H1 (cell line): ENCODE results near the gene CDH2. TPM values are rescaled to one million over a fixed set of nuclear protein-coding genes. Genes with fewer than 3 reads are reported as not detected.

ENCODE experiments used
- CTCF ChIA-PET: fragments of 300-600 bp; sonication (Branson Sonifier 250); formaldehyde crosslinking; loops from one replicate; lab custom pipeline; 2021; ENCODE audit not compliant: partially characterized antibody; lab: Charles Lee
- POLR2A ChIA-PET: fragments of 300-600 bp; sonication (Branson Sonifier 250); formaldehyde crosslinking; loops from one replicate; lab custom pipeline; 2021; ENCODE audit warnings: inconsistent platforms; ENCODE audit not compliant: partially characterized antibody; lab: Charles Lee
- DNase-seq, 2 experiments: peaks; one replicate each; pipeline versions ENCODE4 v3.0.0 to v3.0.0-alpha.2; 2010 to 2022; ENCODE audit warnings: low spot score in 2 of 2, low read depth in 1 of 2, mixed read lengths in 1 of 2
- FAIRE-seq: peaks from 2 replicates; lab custom pipeline; 2011; peaks lifted over from hg19 to GRCh38; lab: Jason Lieb, UNC
- H2AFZ ChIP-seq: 2 replicates; pipeline ENCODE4 v1.8.1; 2012; ENCODE audit warnings: low read length, inconsistent platforms
- H2AK5ac ChIP-seq: 2 replicates; pipeline ENCODE4 v1.6.1; 2013; ENCODE audit warnings: low read depth, low read length
- H2BK120ac ChIP-seq: replicated peaks from 2 replicates; pipeline ENCODE3; 2013; ENCODE audit warnings: low read depth, low read length, inconsistent platforms
- H2BK12ac ChIP-seq: 2 replicates; pipeline ENCODE4 v1.6.1; 2013; ENCODE audit warnings: low read depth, low read length
- H2BK15ac ChIP-seq: 2 replicates; pipeline ENCODE4 v1.6.1; 2013; ENCODE audit warnings: low read length
- H2BK20ac ChIP-seq: 2 replicates; pipeline ENCODE4 v1.6.1; 2013; ENCODE audit warnings: low read length
- H2BK5ac ChIP-seq: 2 replicates; pipeline ENCODE4 v1.6.1; 2013; ENCODE audit warnings: low read depth, low read length
- H3K14ac ChIP-seq: 2 replicates; pipeline ENCODE4 v1.6.1; 2013; ENCODE audit warnings: inconsistent platforms; ENCODE audit not compliant: insufficient read length
- H3K18ac ChIP-seq: 2 replicates; pipeline ENCODE4 v1.6.1; 2013; ENCODE audit warnings: low read length; ENCODE audit errors: extremely low read depth
- H3K23ac ChIP-seq: 2 replicates; pipeline ENCODE4 v1.6.1; 2013; ENCODE audit warnings: inconsistent platforms; ENCODE audit not compliant: insufficient read length
- H3K23me2 ChIP-seq: 2 replicates; pipeline ENCODE4 v1.6.1; 2013; ENCODE audit warnings: low read depth, low read length
- H3K27ac ChIP-seq: 2 replicates; pipeline ENCODE4 v1.6.1; 2011; ENCODE audit warnings: low read depth, low read length, inconsistent platforms
- H3K27me3 ChIP-seq, 4 experiments: replicated peaks in 1 of 4; 1 replicate in 1 of 4; 2 replicates in 3 of 4; pipeline versions ENCODE4 v1.6.1 to v1.8.1; 2011 to 2013; ENCODE audit warnings: low read length in 3 of 4, mild to moderate bottlenecking in 3 of 4, inconsistent platforms in 2 of 4, mixed read lengths in 2 of 4, moderate library complexity in 1 of 4; ENCODE audit not compliant: control insufficient read depth in 3 of 4, insufficient read depth in 3 of 4; ENCODE audit errors: extremely low read depth in 1 of 4
- H3K36me3 ChIP-seq, 4 experiments: 2 replicates each; pipeline versions ENCODE4 v1.6.1 to v1.8.1; 2011 to 2013; ENCODE audit warnings: mild to moderate bottlenecking in 4 of 4, low read length in 3 of 4, moderate library complexity in 2 of 4, control low read depth in 1 of 4, inconsistent platforms in 1 of 4; ENCODE audit not compliant: insufficient read depth in 4 of 4, control insufficient read depth in 2 of 4
- H3K4ac ChIP-seq: replicated peaks from 2 replicates; pipeline ENCODE3; 2013; ENCODE audit warnings: low read length, low read depth, mixed read lengths, inconsistent platforms; ENCODE audit not compliant: insufficient read length
- H3K4me1 ChIP-seq, 4 experiments: replicated peaks in 1 of 4; 1 replicate in 1 of 4; 2 replicates in 3 of 4; pipeline versions ENCODE4 v1.6.1 to v1.8.1; 2011 to 2013; ENCODE audit warnings: low read length in 3 of 4, inconsistent platforms in 2 of 4, mixed read lengths in 1 of 4; ENCODE audit not compliant: insufficient read depth in 4 of 4, control insufficient read depth in 3 of 4
- H3K4me2 ChIP-seq, 2 experiments: 2 replicates each; pipeline versions ENCODE4 v1.6.1 to v1.8.1; 2011 to 2013; ENCODE audit warnings: low read depth in 2 of 2, low read length in 2 of 2, control low read depth in 1 of 2, inconsistent platforms in 1 of 2, mild to moderate bottlenecking in 1 of 2; ENCODE audit not compliant: insufficient read depth in 1 of 2
- H3K4me3 ChIP-seq, 4 experiments: fragments of 200-600, 300-600 bp in 1 of 4; sonication (generic), shearing (Covaris generic), sonication (Bioruptor Twin) in 1 of 4; 2 replicates each; pipeline versions ENCODE4 v1.5.1 to v1.8.1; 2011 to 2016; ENCODE audit warnings: low read length in 4 of 4, low read depth in 3 of 4, control low read depth in 2 of 4, inconsistent platforms in 2 of 4, mild to moderate bottlenecking in 2 of 4, mixed read lengths in 1 of 4, moderate library complexity in 1 of 4; ENCODE audit not compliant: insufficient read depth in 2 of 4; ENCODE audit errors: extremely low read depth in 1 of 4
- H3K56ac ChIP-seq: replicated peaks from 2 replicates; pipeline ENCODE3; 2013; ENCODE audit warnings: low read depth, mild to moderate bottlenecking, mixed read lengths, low read length, inconsistent platforms; ENCODE audit not compliant: insufficient read length
- H3K79me1 ChIP-seq: 2 replicates; pipeline ENCODE4 v1.6.1; 2013; ENCODE audit warnings: low read depth, low read length, control low read depth
- H3K79me2 ChIP-seq, 2 experiments: 2 replicates each; pipeline versions ENCODE4 v1.6.1 to v1.8.1; 2012 to 2013; ENCODE audit warnings: low read length in 2 of 2, mild to moderate bottlenecking in 2 of 2, inconsistent platforms in 1 of 2; ENCODE audit not compliant: insufficient read depth in 2 of 2, control insufficient read depth in 1 of 2
- H3K9ac ChIP-seq, 4 experiments: replicated peaks in 1 of 4; 1 replicate in 1 of 4; 2 replicates in 3 of 4; pipeline versions ENCODE4 v1.6.1 to v1.8.1; 2011 to 2013; ENCODE audit warnings: low read depth in 3 of 4, low read length in 3 of 4, control low read depth in 2 of 4, mild to moderate bottlenecking in 2 of 4, moderate library complexity in 2 of 4, inconsistent platforms in 1 of 4; ENCODE audit errors: extremely low read depth in 1 of 4
- H3K9me3 ChIP-seq, 2 experiments: 2 replicates each; pipeline versions ENCODE4 v1.6.1 to v1.8.1; 2012 to 2013; ENCODE audit warnings: mild to moderate bottlenecking in 2 of 2, moderate library complexity in 2 of 2, control low read depth in 1 of 2, inconsistent platforms in 1 of 2, low read depth in 1 of 2, low read length in 1 of 2, mixed read lengths in 1 of 2; ENCODE audit not compliant: insufficient read depth in 2 of 2
- H4K20me1 ChIP-seq, 2 experiments: replicated peaks in 1 of 2; 2 replicates each; pipeline versions ENCODE3 to v1.8.1; 2011 to 2013; ENCODE audit warnings: inconsistent platforms in 2 of 2, low read length in 2 of 2, mild to moderate bottlenecking in 1 of 2; ENCODE audit not compliant: insufficient read depth in 2 of 2, control insufficient read depth in 1 of 2
- H4K5ac ChIP-seq: 2 replicates; pipeline ENCODE4 v1.6.1; 2013; ENCODE audit warnings: low read length, low read depth, mixed read lengths, inconsistent platforms; ENCODE audit not compliant: insufficient read length
- H4K8ac ChIP-seq: 2 replicates; pipeline ENCODE4 v1.8.0; 2013; ENCODE audit warnings: mild to moderate bottlenecking, moderate library complexity, low read length, inconsistent platforms; ENCODE audit not compliant: insufficient read depth; ENCODE audit errors: extremely low read depth
- H4K91ac ChIP-seq: replicated peaks from 2 replicates; pipeline ENCODE3; 2013; ENCODE audit warnings: low read length, mixed read lengths, inconsistent platforms; ENCODE audit not compliant: insufficient read length
- POU5F1 ChIP-seq: IDR thresholded peaks from 2 replicates; pipeline ENCODE4 v1.6.1; 2011; ENCODE audit warnings: low read depth, mild to moderate bottlenecking, low read length, moderate library complexity
- TAF7 ChIP-seq: optimal IDR thresholded peaks from 2 replicates; pipeline ENCODE3; 2011; ENCODE audit warnings: low read depth, mild to moderate bottlenecking, inconsistent platforms, low read length, moderate library complexity, borderline replicate concordance
- WGBS, 2 experiments: shearing (Covaris generic) in 1 of 2; methylation state at CpG; one replicate each; pipeline versions ENCODE4 v1.1.6 to v1.1.7; 2013 to 2015; ENCODE audit warnings: low lambda C conversion rate in 2 of 2, mixed read lengths in 2 of 2, inconsistent platforms in 1 of 2, low coverage in 1 of 2, missing lambda C conversion rate in 1 of 2; ENCODE audit not compliant: insufficient replicate concordance in 2 of 2, insufficient coverage in 1 of 2, insufficient read length in 1 of 2; ENCODE audit errors: extremely low coverage in 1 of 2, missing lambda C conversion rate in 1 of 2; 5-methylcytosine and 5-hydroxymethylcytosine counted together
- polyA plus RNA-seq, 7 experiments: library from polyadenylated mRNA; depleted of rRNA in 3 of 7; stranded (reverse) in 5 of 7; unstranded in 2 of 7; fragments of >200 nt in 5 of 7; fragments of 200-250 nt in 2 of 7; gene quantifications; 1 replicate in 5 of 7; 2 replicates in 1 of 7; 4 replicates in 1 of 7; pipeline versions ENCODE4 v1.2.1 to v1.2.3, GENCODE V29; 2011 to 2013; ENCODE audit warnings: missing spikeins in 2 of 7, mixed read lengths in 2 of 7
- total RNA-seq: library from RNA; stranded (reverse); fragmentation: NEBNext Ultra II Directional; extraction: Animal tissue kit (Norgen Biotek cat#: 25700); gene quantifications from 2 replicates; pipeline ENCODE4 v1.2.1, GENCODE V29; 2021

CDH2 gene
- total and polyA plus RNA-seq, 2 of the 8 experiments (the other 6 are each of a cell fraction or from before 2014, with no cell fraction given): 15.0 to 56.5 TPM

GRCh38 chr18:28185121-28185520, 8.2 kb upstream of the CDH2 start:
- Histone ChIP-seq H4K91ac (no peak overlapping the region), H3K9ac (no peak overlapping the region), H3K14ac (no peak overlapping the region), H2BK15ac (no peak overlapping the region), H2BK20ac (no peak overlapping the region), H2AK5ac (no peak overlapping the region), H3K18ac (no peak overlapping the region), H3K23ac (no peak overlapping the region), H3K4me2 (no peak overlapping the region), H3K79me1 (no peaks in the 10 kb centered on the region), H3K4me1 (peaks cover 0 to 6% (median 3%) of the 10 kb centered on the region in 4 experiments; a peak in 3 of 7 replicates), H4K8ac (no peak overlapping the region), H3K4ac (no peak overlapping the region), H3K27me3 (no peaks in the 10 kb centered on the region), H2BK120ac (no peak overlapping the region), H3K23me2 (no peaks in the 10 kb centered on the region), H3K27ac (no peak overlapping the region), H3K36me3 (no peaks in the 10 kb centered on the region; a peak in 1 of 8 replicates), H3K4me3 (no peak overlapping the region), H2AFZ (no peak overlapping the region), H2BK5ac (no peak overlapping the region), H3K56ac (no peak overlapping the region), H3K79me2 (no peaks in the 10 kb centered on the region), H2BK12ac (no peak overlapping the region), H3K9me3 (peaks cover 0 to 4% of the 10 kb centered on the region in 2 experiments; a peak in 1 of 4 replicates), H4K5ac (no peak overlapping the region), H4K20me1 (no peaks in the 10 kb centered on the region)
- 88% methylated on average over 3 of the region's 3 CpGs; no CpG with 5 or more reads in 1 of the 2 experiments for WGBS, 2 experiments
- DNase-seq (no peak), FAIRE-seq (no peak)
- CTCF ChIA-PET: interaction anchor here (0.6 kb wide), 1 partner anchor 479 kb away, joined by 3 read pairs; no protein-coding TSS in a partner anchor
- POLR2A ChIA-PET: no interaction called here
- no peak for TF ChIP-seq POU5F1
- no peak for TF ChIP-seq TAF7
